ENCODE data around the gene ZEB1. TPM values are rescaled to one million over a fixed set of nuclear protein-coding genes. Genes with fewer than 3 reads are reported as not detected.
A peak's percentile ranks its signal among the peaks of the same experiment; 100 is the strongest.
"Not testable (repeated sequence)": the region's sequence is repeated elsewhere in the genome, so short reads cannot be mapped to it uniquely, and the experiment has no call there.

The ZEB1 gene
- polyA plus RNA-seq, 6 donors from 2014 or later = 6.2 to 38.0 (median 25.9) TPM

DNA sequence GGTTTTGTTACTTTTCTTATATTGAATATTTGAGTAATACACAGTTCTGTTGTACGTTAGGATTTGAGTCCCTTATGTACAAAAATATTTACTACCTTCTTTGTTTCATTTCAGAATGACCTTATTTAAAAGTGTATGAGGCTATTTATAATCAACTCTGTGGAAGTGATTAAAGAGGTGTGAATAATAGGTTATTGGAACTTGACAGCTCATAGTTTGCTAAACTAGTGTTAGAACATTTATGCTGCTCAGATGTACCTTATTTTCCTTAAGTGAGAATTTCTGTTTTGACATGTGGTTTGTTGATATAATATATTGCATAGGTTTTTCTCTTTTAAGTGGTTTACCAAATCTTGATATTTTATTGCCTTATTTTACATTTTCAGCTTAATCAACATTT lies 105.5 kb downstream of the ZEB1 start:
- no peaks in the 10 kb centered on the region for H3K27me3 Mint-ChIP-seq
- H3K4me3 Mint-ChIP-seq = no peak overlapping the region
- H3K36me3 Mint-ChIP-seq = peaks cover 7 to 9% of the 10 kb centered on the region in 2 donors
- H3K27ac Mint-ChIP-seq = no peak overlapping the region
- H3K4me1 Mint-ChIP-seq = peaks cover 56 to 83% (median 65%) of the 10 kb centered on the region in 3 donors
- no peak for DNase-seq
- ATAC-seq (ENCODE audit: low read depth in 2 of 2) = no peak
- H3K9me3 Mint-ChIP-seq = peaks cover 0 to 17% (median 11%) of the 10 kb centered on the region in 7 donors

DNA sequence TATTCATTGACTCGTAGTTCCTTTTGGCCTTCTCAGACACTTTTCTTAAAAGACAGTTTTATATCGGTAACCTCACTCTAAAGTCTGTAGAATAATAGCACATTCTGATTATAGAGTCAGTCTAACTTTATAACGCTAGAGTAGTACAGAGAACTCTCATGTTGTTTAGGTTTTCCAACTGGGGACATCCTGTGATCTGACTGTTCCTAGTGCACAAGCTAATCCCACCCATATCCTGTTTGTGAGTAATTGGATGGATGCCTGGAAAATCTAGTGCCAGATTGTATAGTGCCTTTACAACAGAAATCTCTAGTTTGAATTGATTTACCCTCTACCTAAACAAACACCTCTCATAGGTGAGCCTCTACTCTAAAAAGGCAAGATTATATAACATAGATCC lies 107.4 kb downstream of the ZEB1 start:
- Mint-ChIP-seq H3K27ac (peak overlapping the region in 3 of 6 donors; percentile 9 to 56 (median 30)), H3K9me3 (peaks cover 0 to 17% (median 11%) of the 10 kb centered on the region in 7 donors), H3K27me3 (no peaks in the 10 kb centered on the region), H3K36me3 (peaks cover 7 to 9% of the 10 kb centered on the region in 2 donors), H3K4me1 (peaks cover 45 to 65% (median 47%) of the 10 kb centered on the region in 3 donors), H3K4me3 (peak overlapping the region in 5 of 8 donors; percentile 4 to 73 (median 53))
- no peak for ATAC-seq (ENCODE audit: low read depth in 2 of 2)
- DNase-seq = no peak

DNA sequence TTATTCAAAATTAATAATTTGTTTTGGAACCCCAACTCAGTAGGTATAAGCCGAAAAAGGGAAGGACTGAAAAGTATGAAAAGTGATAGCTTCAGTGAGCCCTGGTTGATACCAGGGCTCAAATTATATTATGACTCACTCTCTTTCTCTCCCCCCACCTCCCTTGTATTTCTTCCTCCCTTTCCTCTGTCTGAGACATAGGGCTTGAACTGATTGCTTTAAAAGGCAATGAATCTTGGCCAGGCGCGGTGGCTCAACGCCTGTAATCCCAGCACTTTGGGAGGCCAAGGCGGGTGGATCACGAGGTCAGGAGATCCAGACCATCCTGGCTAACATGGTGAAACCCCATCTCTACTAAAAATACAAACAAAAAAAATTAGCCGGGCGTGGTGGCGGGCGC lies 108.3 kb downstream of the ZEB1 start:
- DNase-seq; H3K36me3 Mint-ChIP-seq; H3K27me3 Mint-ChIP-seq; ATAC-seq (ENCODE audit: low read depth in 2 of 2): not testable (repeated sequence)
- H3K27ac Mint-ChIP-seq = peak overlapping the region in 1 of 6 donors; percentile 18
- peak overlapping the region in 2 of 8 donors; percentile 45 to 80 for H3K4me3 Mint-ChIP-seq
- peaks cover 0 to 17% (median 11%) of the 10 kb centered on the region in 7 donors for H3K9me3 Mint-ChIP-seq
- H3K4me1 Mint-ChIP-seq = peaks cover 40 to 58% (median 40%) of the 10 kb centered on the region in 3 donors

DNA sequence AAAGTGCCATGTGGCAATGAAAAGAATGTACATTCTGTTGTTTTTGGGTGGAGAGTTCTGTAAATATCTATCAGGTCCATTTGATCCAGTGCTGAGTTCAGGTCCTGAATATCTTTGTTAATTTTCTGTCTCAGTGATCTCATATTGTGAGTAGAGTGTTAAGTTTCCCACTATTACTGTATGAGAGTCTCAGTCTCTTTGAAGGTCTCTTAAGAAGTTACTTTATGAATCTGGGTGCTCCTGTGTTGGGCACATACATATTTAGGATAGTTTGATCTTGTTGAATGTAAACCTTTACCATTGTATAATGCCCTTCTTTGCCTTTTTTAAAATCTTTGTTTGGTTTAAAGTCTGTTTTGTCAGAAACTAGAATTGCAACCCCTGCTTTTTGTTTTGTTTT lies 109.5 kb downstream of the ZEB1 start:
- Mint-ChIP-seq H3K4me1 (peaks cover 35 to 50% (median 40%) of the 10 kb centered on the region in 3 donors), H3K4me3 (peak overlapping the region in 1 of 8 donors; percentile 1), H3K27ac (peak overlapping the region in 2 of 6 donors; percentile 29 to 62), H3K9me3 (peaks cover 0 to 17% (median 11%) of the 10 kb centered on the region in 7 donors)
- DNase-seq; H3K36me3 Mint-ChIP-seq; H3K27me3 Mint-ChIP-seq; ATAC-seq (ENCODE audit: low read depth in 2 of 2): not testable (repeated sequence)

DNA sequence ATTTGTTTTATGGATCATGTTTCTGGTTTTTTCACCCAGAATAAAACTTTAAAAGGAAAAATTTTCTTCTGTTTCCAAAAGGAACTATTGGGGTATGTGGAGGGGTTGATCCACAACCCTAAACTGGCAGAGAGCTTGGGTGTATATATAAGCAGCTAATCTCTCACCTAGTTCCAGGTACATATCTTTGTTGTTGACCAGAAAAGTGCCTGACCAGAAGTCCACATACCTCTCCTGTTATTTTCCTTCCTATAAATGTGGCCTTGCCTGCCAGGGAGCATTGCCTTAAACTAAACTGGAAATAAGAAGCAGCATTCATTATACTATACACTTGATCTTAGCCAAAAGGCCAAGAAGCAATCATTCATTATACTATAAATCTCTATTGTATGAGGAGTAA lies 112.0 kb downstream of the ZEB1 start:
- H3K27ac Mint-ChIP-seq = peak overlapping the region in 1 of 6 donors; percentile 16
- H3K9me3 Mint-ChIP-seq = peaks cover 0 to 22% (median 11%) of the 10 kb centered on the region in 7 donors
- H3K4me3 Mint-ChIP-seq = no peak overlapping the region
- ATAC-seq (ENCODE audit: low read depth in 2 of 2) (no peak), DNase-seq (no peak)
- peaks cover 33 to 42% (median 40%) of the 10 kb centered on the region in 3 donors for H3K4me1 Mint-ChIP-seq
- peaks cover 9 to 13% of the 10 kb centered on the region in 2 donors for H3K36me3 Mint-ChIP-seq
- no peaks in the 10 kb centered on the region for H3K27me3 Mint-ChIP-seq

DNA sequence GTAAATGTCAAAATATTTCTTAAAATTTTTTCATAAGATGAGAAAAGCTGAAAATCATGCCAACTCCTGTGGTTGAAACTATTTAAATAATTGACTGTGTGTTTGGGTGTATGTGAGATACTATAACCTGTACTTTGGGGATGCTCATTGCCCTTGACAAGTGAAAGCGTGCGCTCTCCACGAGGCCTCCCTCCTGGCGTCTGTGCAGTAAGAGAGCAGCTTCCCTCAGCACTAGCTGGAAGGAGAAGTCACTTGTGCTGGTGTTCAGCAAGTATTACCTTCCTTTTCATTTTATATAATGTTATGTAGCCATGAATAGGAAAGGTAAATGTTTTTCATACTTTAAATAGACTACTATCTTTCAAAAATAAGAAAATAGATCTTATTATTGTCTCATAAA lies 118.9 kb downstream of the ZEB1 start:
- Mint-ChIP-seq H3K9me3 (peaks cover 7 to 27% (median 18%) of the 10 kb centered on the region in 7 donors), H3K4me1 (peaks cover 8 to 19% (median 10%) of the 10 kb centered on the region in 3 donors), H3K4me3 (no peak overlapping the region), H3K27ac (no peak overlapping the region), H3K27me3 (no peaks in the 10 kb centered on the region), H3K36me3 (peaks cover 27 to 28% of the 10 kb centered on the region in 2 donors)
- ATAC-seq (ENCODE audit: low read depth in 2 of 2) (no peak), DNase-seq (no peak)

DNA sequence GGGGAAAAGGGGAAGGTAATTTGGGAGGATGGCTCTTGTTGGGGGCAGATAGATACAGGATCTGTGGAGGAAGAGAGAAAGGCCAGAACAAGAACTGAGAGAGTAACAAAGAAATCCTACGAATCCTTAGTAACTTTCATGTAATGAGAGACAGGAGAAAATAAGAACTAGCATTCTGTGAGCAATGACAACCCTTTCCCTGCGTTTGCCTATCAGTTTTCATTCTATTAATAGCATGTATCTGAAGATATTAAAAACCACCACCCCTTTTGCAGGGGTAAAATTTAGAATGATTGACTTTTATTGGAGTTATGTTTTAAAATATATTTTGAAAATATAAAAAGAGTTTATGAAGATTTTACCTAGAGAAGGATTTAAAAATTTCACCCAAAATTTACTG lies 132.8 kb downstream of the ZEB1 start:
- Mint-ChIP-seq H3K27me3 (no peaks in the 10 kb centered on the region), H3K4me3 (no peak overlapping the region), H3K4me1 (peaks cover 19 to 25% (median 21%) of the 10 kb centered on the region in 3 donors), H3K36me3 (peaks cover 8 to 22% of the 10 kb centered on the region in 2 donors), H3K27ac (peak overlapping the region in 2 of 6 donors; percentile 24 to 31), H3K9me3 (peaks cover 0 to 30% (median 12%) of the 10 kb centered on the region in 7 donors)
- ATAC-seq (ENCODE audit: low read depth in 2 of 2) = no peak
- DNase-seq = no peak

DNA sequence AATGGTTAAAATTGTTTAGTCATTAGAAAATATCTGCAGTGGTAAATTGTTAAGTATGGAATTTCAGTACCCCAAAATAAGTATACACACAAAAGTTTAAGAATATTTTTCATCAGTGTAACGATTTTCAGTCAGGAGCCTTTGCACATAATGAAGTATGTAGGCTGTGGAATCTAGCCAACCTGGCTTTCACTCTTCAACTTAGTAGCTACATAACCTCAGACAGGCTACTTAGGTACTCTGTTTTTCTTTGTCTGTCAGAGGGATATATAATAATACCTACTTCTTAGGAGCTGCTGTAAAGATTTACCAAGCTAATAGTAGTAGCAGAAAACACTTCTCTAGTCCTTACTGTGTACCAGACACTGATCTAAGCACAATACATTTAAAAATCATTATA lies 137.5 kb downstream of the ZEB1 start:
- H3K36me3 Mint-ChIP-seq = peaks cover 17 to 26% of the 10 kb centered on the region in 2 donors
- DNase-seq (no peak), ATAC-seq (ENCODE audit: low read depth in 2 of 2) (no peak)
- H3K4me1 Mint-ChIP-seq = peaks cover 11 to 27% (median 18%) of the 10 kb centered on the region in 3 donors
- H3K27me3 Mint-ChIP-seq = no peaks in the 10 kb centered on the region
- H3K9me3 Mint-ChIP-seq = peaks cover 0 to 22% (median 8%) of the 10 kb centered on the region in 7 donors
- no peak overlapping the region for H3K27ac Mint-ChIP-seq
- H3K4me3 Mint-ChIP-seq = no peak overlapping the region

DNA sequence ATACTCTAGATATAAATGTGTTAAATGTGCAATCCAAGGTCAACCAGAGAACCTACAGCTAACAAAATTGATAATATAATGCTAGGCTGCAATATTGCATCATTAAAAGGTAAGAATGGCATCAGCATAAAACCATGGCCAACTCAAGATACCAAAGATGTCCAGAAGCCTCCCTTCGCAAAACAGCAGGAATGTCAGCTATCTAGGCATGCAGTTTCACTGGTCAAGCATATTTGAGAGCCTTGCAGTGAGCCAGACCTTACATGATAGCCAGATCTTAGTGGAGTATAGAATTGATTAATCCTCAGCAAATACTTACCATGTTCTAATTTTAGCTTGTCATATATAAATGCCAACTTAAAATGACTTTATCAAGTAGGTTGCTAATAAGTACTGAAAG lies 138.8 kb downstream of the ZEB1 start:
- H3K4me1 Mint-ChIP-seq = peaks cover 8 to 19% (median 11%) of the 10 kb centered on the region in 3 donors
- DNase-seq = no peak
- peaks cover 31 to 40% of the 10 kb centered on the region in 2 donors for H3K36me3 Mint-ChIP-seq
- H3K4me3 Mint-ChIP-seq = no peak overlapping the region
- H3K27me3 Mint-ChIP-seq = no peaks in the 10 kb centered on the region
- H3K27ac Mint-ChIP-seq = no peak overlapping the region
- ATAC-seq (ENCODE audit: low read depth in 2 of 2) = no peak
- peaks cover 10 to 34% (median 17%) of the 10 kb centered on the region in 7 donors for H3K9me3 Mint-ChIP-seq

DNA sequence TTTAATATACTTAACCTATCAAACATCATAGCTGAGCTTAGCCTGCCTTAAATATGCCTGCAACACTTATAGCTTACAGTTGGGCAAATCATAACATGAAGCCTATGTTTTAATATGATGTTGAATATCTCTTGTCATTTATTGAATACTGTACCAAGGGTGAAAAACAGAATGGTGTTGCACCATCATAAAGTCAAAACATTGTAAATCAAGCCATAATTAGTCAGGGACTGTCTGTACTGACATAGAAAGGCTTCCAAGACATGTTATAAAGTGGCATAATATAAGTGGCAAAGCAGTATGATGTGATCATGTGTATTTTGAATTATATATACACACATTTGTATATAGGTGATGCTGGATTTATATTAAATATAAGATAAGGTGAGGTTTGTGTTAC lies 140.0 kb downstream of the ZEB1 start:
- peaks cover 34 to 44% of the 10 kb centered on the region in 2 donors for H3K36me3 Mint-ChIP-seq
- H3K4me1 Mint-ChIP-seq = peaks cover 4 to 19% (median 8%) of the 10 kb centered on the region in 3 donors
- ATAC-seq (ENCODE audit: low read depth in 2 of 2) (no peak), DNase-seq (no peak)
- peak overlapping the region in 1 of 6 donors; percentile 35 for H3K27ac Mint-ChIP-seq
- H3K4me3 Mint-ChIP-seq = no peak overlapping the region
- peaks cover 16 to 37% (median 28%) of the 10 kb centered on the region in 7 donors for H3K9me3 Mint-ChIP-seq
- no peaks in the 10 kb centered on the region for H3K27me3 Mint-ChIP-seq

DNA sequence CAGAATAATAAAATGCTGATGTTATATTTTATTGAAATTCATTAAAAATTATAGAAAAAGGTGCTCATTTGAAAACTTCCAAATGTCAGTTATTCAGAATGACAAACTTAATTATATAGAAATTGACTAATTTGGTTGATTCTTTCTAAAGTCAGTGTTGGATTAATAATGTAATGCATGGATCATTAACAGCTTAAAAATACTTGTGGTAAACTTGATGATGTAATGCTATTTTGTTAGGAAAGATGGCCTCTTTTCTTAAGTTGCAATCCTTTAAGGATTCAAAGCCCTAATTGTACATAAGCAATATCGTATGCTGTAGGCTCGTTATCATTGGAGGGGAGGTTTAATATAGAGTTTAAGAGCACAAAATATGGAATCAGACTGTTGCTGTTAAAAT lies 141.2 kb downstream of the ZEB1 start:
- Mint-ChIP-seq H3K4me3 (no peak overlapping the region), H3K4me1 (peaks cover 3 to 14% (median 4%) of the 10 kb centered on the region in 3 donors), H3K36me3 (peaks cover 40 to 43% of the 10 kb centered on the region in 2 donors)

DNA sequence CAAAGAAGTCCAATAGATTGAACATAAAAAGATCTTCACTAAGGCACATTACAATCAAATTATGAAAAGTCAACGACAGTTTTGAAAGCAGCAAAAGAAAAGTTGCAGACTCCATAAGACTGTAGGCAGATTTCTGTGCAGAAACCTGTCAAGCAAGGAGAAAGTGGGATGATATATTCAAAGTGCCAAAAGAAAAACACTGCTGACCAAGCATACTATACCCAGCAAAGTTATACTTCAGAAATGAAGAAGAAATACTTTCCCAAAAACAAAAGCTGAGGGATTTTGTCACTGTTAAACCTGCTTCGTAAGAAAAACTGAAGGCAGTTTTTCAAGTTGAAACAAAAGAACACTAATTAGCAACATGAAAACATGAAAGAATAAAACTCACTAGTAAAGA lies 145.5 kb downstream of the ZEB1 start:
- Mint-ChIP-seq H3K27ac (no peak overlapping the region), H3K9me3 (peaks cover 20 to 51% (median 41%) of the 10 kb centered on the region in 7 donors), H3K4me1 (peaks cover 0 to 6% (median 3%) of the 10 kb centered on the region in 3 donors), H3K27me3 (no peaks in the 10 kb centered on the region), H3K4me3 (no peak overlapping the region), H3K36me3 (peaks cover 69% of the 10 kb centered on the region in 2 donors)
- ATAC-seq (ENCODE audit: low read depth in 2 of 2) (no peak), DNase-seq (no peak)

More for the DNA sequence above, 141.2 kb downstream of the ZEB1 start:
- no peaks in the 10 kb centered on the region for H3K27me3 Mint-ChIP-seq
- peaks cover 16 to 34% (median 30%) of the 10 kb centered on the region in 7 donors for H3K9me3 Mint-ChIP-seq
- DNase-seq (no peak), ATAC-seq (ENCODE audit: low read depth in 2 of 2) (no peak)
- H3K27ac Mint-ChIP-seq = no peak overlapping the region

DNA sequence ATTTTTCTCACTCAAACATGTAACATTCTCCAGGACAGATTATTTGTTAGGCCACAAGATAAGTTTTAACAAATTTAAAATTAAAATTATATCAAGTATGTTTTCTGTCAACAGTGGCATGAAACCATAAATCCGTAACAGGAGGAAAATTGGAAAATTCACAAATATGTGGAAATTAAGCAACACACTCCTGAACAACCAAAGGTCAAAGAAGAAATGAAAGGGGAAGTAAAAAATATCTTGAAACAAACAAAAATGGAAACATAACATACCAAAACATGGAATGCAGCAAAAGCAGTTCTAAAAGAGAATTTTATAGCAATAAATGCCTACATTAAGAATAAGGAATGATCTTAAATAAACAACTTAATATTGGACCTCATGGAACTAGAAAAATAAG lies 147.3 kb downstream of the ZEB1 start:
- no peaks in the 10 kb centered on the region for H3K27me3 Mint-ChIP-seq
- H3K27ac Mint-ChIP-seq = no peak overlapping the region
- H3K36me3 Mint-ChIP-seq = peaks cover 59 to 61% of the 10 kb centered on the region in 2 donors
- ATAC-seq (ENCODE audit: low read depth in 2 of 2) = no peak
- H3K4me1 Mint-ChIP-seq = peaks cover 0 to 6% (median 3%) of the 10 kb centered on the region in 3 donors
- H3K4me3 Mint-ChIP-seq = no peak overlapping the region
- H3K9me3 Mint-ChIP-seq = peaks cover 17 to 48% (median 40%) of the 10 kb centered on the region in 7 donors
- DNase-seq = no peak

DNA sequence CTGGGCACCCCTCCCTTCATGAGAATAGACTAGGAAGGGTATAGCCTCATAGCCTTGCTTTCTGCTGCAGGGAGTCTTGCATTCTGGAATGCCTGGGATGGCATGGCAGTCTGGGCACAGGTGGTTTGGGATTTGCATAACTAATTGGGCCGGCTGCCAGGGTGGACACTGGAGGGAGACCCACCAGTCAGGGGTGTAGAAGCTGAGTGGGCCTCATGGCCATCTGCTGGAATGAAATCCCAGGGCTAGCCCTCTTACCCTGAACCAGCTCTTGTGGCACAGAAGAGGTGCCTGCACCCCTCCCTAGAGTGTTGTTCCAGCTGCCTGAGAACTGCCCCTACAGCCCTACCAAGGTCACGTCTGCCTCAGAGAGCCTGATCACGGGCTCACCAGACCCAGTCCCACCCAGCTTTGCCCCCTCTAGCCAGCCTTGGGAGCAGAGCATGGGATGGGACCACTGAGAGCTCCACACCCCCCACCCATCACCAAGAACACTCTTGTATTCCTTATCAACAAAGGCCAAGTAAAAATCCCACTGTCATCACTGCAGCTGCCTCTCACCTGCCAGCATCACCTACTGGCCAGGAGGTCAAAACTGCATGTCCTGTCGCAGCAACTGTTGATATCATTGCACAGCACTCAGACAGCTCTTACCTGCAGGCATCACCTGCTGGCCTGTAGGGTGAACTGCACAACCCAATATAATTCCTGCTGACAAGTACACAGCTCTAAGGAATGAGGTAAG lies 148.9 kb downstream of the ZEB1 start:
- no peak overlapping the region for H3K4me3 Mint-ChIP-seq
- H3K4me1 Mint-ChIP-seq = peaks cover 0 to 6% (median 3%) of the 10 kb centered on the region in 3 donors
- ATAC-seq (ENCODE audit: low read depth in 2 of 2) = no peak
- peaks cover 7 to 35% (median 28%) of the 10 kb centered on the region in 7 donors for H3K9me3 Mint-ChIP-seq
- no peaks in the 10 kb centered on the region for H3K27me3 Mint-ChIP-seq
- no peak for DNase-seq
- H3K27ac Mint-ChIP-seq = peak overlapping the region in 1 of 6 donors; percentile 30
- H3K36me3 Mint-ChIP-seq = peaks cover 42 to 45% of the 10 kb centered on the region in 2 donors
